ENCODE results near the gene ITSN1.
"Not testable (repeated sequence)": the region's sequence is repeated elsewhere in the genome, so short reads cannot be mapped to it uniquely, and the experiment has no call there.

Gene ITSN1

DNA sequence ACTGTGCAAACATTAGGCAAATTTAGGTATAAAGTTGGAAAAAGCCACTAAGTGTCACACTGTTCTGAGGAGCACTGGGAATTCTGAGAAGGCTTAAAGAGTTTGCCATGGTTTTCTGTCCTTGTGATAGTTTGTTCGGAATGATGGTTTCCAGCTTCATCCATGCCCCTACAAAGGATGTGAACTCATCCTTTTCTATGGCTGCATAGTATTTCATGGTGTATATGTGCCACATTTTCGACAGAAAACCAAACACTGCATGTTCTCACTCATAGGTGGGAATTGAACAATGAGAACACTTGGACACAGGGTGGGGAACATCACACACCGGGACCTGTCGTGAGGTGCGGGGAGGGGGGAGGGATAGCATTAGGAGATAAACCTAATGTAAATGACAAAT lies 34.4 kb downstream of the ITSN1 start:
- H3K27ac Mint-ChIP-seq; ATAC-seq (replicated peaks); H3K4me1 Mint-ChIP-seq (ENCODE audit: low read depth in 2 of 2); DNase-seq; H3K27me3 Mint-ChIP-seq; H3K36me3 Mint-ChIP-seq (ENCODE audit: insufficient read depth); H3K4me3 Mint-ChIP-seq; H3K9me3 Mint-ChIP-seq: not testable (repeated sequence)

DNA sequence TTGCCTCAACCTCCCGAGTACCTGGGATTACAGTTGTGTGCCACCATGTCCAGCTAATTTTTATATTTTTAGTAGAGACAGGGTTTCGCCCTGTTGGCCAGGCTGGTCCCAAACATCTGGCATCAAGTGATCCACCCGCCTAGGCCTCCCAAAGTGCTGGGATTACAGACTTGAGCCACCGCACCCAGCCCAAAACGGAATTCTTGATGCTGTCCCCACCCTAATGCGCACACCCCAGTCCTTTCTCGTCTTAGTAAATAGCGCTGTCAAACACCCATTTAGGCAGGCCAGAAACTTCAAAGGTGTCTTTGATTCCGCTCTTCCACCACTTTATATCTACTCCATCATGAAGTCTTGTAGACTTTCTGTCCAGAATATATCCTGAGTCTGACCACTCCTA lies 35.1 kb downstream of the ITSN1 start:
- DNase-seq (no peak), ATAC-seq (replicated peaks) (no peak)
- Mint-ChIP-seq H3K27me3 (peaks cover 0 to 9% of the 10 kb centered on the region in 2 donors), H3K36me3 (ENCODE audit: insufficient read depth) (no peaks in the 10 kb centered on the region), H3K9me3 (no peaks in the 10 kb centered on the region), H3K27ac (no peak overlapping the region), H3K4me1 (ENCODE audit: low read depth in 2 of 2) (no peaks in the 10 kb centered on the region), H3K4me3 (no peak overlapping the region)

DNA sequence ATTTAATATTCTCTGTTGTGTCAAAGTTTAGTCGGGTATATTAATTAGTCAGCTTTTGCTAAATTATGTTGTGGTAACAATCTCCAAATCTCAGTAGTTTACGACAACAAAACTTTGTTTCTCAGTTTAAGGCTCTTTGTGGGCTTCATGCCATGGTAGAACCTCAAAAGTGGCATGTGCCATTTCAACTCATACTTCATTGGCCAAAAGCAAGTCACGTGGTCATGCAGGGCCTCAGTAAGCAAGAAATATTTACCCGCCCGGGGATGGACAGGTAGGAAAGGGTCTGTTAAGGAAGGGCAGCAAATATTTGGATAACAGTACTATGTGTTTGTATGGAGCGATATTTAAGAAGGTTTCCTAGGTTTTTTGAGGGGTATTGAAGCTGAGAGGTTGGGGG lies 38.6 kb downstream of the ITSN1 start:
- Mint-ChIP-seq H3K27ac (no peak overlapping the region), H3K36me3 (ENCODE audit: insufficient read depth) (no peaks in the 10 kb centered on the region), H3K9me3 (no peaks in the 10 kb centered on the region), H3K4me3 (no peak overlapping the region), H3K4me1 (ENCODE audit: low read depth in 2 of 2) (no peaks in the 10 kb centered on the region), H3K27me3 (peaks cover 11 to 16% of the 10 kb centered on the region in 2 donors)
- DNase-seq = no peak
- ATAC-seq (replicated peaks) = no peak

DNA sequence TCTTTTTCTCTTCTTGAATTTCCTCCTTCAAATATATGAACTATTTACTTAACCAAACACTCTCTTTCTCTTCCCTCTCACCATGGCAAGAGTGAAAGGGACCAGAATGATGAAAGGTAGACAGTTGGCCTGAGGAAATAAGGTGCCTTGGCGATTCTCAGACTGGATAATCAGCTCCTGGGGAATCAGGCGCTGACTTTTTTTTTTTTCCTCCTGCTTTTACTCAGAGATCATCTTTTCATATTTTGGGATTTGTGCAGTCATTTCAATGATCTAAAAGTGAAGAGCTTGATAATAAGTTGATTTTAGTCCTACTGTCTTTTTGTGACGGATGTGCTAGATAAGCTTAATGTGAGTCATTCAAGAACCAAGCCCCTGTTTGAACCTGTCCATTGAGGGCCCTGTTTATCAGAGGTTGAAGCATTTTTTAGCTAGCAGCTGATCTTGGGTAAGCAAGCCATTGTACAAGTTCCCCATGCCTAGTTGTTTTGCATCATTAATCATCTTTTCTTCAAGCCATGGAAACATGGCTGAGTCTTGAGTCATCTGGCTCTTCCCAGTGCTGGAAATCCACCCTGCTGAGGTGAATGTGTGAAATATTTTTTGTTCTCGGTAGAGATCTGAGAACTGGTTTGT lies 40.8 kb downstream of the ITSN1 start:
- Mint-ChIP-seq H3K4me1 (ENCODE audit: low read depth in 2 of 2) (no peaks in the 10 kb centered on the region), H3K4me3 (no peak overlapping the region), H3K36me3 (ENCODE audit: insufficient read depth) (no peaks in the 10 kb centered on the region), H3K27me3 (peaks cover 10 to 12% of the 10 kb centered on the region in 2 donors), H3K27ac (no peak overlapping the region), H3K9me3 (no peaks in the 10 kb centered on the region)
- DNase-seq (no peak), ATAC-seq (replicated peaks) (no peak)

DNA sequence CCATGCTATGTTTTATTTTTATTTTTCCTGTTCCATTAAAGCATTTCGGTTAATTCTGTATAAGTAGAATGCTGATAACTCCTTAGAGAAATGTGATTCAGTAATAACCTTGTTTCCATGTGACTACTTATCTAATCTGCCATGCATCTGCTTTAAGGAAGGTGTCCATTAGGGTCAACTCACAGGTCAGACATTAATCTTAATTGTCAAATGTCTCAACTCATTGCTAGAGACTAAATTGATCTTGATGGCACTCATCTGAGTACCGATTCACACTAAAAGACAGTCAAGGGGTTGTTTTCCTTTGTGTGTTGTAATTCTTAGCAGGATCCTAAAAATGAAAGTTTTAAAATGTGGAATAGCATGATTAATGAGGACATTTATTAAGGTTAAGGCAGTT lies 41.8 kb downstream of the ITSN1 start:
- ATAC-seq (replicated peaks) = no peak
- H3K36me3 Mint-ChIP-seq (ENCODE audit: insufficient read depth) = no peaks in the 10 kb centered on the region

DNA sequence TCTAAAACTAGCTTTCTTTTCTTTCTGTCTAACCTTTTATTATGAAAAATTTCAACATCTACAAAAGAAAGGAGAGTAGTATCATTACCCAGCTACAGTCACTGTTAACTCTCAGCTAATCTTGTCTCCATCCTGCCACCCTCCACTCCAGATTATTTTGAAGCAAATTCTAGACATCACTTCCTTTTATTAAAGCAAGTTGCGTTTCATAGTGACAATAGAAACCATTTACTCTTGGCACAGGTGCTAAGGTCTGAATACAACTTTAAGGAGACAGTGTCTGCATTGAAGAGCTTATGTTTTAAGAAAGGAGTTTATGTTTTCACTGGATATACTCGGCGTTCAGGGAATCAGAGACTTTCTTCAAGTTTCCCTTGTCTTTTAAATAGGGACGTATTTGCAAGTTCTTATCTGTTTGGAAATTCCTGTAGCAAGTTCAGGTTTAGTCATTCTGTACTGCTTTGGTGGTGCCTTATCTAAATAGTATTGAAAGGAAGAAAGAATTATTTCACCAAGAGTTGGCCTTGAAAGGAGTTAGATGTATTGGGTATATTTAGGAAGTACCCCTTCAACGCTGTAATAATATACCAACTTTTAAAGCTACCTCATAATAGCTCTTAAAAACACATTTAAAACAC lies 42.7 kb downstream of the ITSN1 start:
- DNase-seq = no peak
- H3K36me3 Mint-ChIP-seq (ENCODE audit: insufficient read depth) = no peaks in the 10 kb centered on the region
- H3K27ac Mint-ChIP-seq = no peak overlapping the region
- no peaks in the 10 kb centered on the region for H3K4me1 Mint-ChIP-seq (ENCODE audit: low read depth in 2 of 2)
- no peak for ATAC-seq (replicated peaks)
- peaks cover 8 to 20% of the 10 kb centered on the region in 2 donors for H3K27me3 Mint-ChIP-seq
- no peaks in the 10 kb centered on the region for H3K9me3 Mint-ChIP-seq
- no peak overlapping the region for H3K4me3 Mint-ChIP-seq

More for the DNA sequence above, 41.8 kb downstream of the ITSN1 start:
- Mint-ChIP-seq H3K27me3 (peaks cover 8 to 20% of the 10 kb centered on the region in 2 donors), H3K27ac (no peak overlapping the region), H3K4me1 (ENCODE audit: low read depth in 2 of 2) (no peaks in the 10 kb centered on the region), H3K9me3 (no peaks in the 10 kb centered on the region), H3K4me3 (no peak overlapping the region)
- no peak for DNase-seq

DNA sequence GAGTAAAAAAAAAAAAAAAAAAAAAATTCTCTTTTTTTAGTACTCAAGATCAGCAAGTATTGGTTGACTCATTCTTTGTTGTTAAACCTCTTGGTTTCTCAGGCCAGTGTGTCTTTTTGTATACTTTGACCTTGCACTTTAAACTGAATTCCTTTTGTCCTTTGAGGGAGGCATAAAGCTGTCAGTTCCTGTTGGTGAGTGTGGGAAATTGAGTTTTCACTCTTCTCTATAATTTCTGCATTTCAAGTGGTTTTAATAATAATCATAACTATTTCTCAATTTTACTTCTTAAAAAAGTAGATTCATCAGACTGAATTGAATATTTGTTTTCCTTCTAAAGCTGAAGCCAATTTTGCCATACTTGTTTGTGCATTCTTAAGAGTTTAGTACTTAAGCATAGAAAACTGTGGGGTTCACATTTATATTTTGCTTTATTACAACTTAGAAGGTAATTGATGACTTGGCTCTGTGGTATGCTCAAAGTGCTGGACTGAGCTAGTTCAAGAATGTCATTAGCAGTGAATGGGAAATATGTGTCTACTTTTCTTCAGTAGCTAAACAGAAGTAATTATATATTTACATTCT lies 43.4 kb downstream of the ITSN1 start:
- Mint-ChIP-seq H3K36me3 (ENCODE audit: insufficient read depth) (no peaks in the 10 kb centered on the region), H3K4me3 (no peak overlapping the region), H3K9me3 (no peaks in the 10 kb centered on the region), H3K27ac (no peak overlapping the region), H3K27me3 (peaks cover 8 to 20% of the 10 kb centered on the region in 2 donors), H3K4me1 (ENCODE audit: low read depth in 2 of 2) (no peaks in the 10 kb centered on the region)
- no peak for ATAC-seq (replicated peaks)
- no peak for DNase-seq

DNA sequence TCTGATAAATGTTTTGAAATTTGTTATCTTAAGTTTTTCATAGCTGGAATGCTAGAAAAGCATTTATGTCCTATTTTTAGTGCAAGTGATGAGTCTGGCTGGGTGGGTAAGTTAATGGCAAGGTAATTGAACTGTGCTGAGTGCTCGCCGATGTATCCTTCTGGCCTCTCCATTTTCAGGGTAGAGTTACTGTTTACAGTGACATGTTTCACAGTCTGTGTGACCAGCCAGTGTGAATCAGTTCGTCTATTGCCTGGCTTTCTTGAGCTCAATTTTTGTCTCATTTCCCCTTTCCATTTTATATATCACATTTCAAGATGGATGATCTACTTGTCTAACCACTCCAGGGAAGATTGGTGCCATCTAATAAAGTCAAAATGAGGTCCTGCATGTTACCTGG lies 44.1 kb downstream of the ITSN1 start:
- Mint-ChIP-seq H3K27ac (no peak overlapping the region), H3K4me3 (no peak overlapping the region), H3K9me3 (no peaks in the 10 kb centered on the region), H3K27me3 (peaks cover 8 to 20% of the 10 kb centered on the region in 2 donors), H3K36me3 (ENCODE audit: insufficient read depth) (no peaks in the 10 kb centered on the region), H3K4me1 (ENCODE audit: low read depth in 2 of 2) (no peaks in the 10 kb centered on the region)
- DNase-seq (no peak), ATAC-seq (replicated peaks) (no peak)

DNA sequence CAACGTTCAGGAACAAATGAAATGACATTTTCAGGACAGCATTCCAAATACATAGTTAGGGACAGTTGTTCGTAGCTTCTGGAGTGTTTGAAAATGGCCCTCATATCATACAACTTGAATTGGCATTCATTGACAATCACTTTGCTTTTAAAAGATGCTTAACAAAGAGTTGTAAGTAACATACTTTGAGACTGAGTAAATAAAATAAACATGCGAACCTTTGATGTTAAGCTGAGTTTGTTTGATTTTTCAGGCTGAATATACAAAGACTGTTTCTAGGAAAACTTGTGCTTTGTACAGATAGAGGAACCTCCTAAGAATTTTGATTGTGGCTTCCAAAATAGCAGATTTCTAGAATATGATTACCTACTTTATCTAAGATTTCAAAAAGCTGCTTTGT lies 45.3 kb downstream of the ITSN1 start:
- no peak for ATAC-seq (replicated peaks)
- DNase-seq = no peak
- Mint-ChIP-seq H3K27ac (no peak overlapping the region), H3K4me3 (no peak overlapping the region), H3K36me3 (ENCODE audit: insufficient read depth) (no peaks in the 10 kb centered on the region), H3K27me3 (peaks cover 5 to 20% of the 10 kb centered on the region in 2 donors), H3K4me1 (ENCODE audit: low read depth in 2 of 2) (no peaks in the 10 kb centered on the region), H3K9me3 (no peaks in the 10 kb centered on the region)

DNA sequence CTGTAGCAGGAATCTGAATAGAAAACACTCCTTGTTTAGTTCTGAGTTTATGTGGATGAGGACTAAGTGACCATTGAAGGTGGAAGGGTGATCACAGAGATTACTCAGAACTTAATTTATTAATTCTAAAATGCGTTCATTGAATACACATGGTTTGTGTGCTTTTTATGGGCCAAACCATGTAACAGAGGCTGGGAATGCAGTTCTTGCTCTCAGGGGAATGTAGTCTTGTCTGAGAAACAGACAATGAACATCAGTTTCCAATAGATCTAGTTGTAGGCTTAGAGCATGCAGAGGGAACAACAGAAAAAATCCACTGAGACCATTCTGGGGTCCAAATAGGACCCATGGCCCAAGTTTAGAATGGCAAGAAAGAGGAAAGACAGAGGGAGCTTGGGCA lies 46.1 kb downstream of the ITSN1 start:
- H3K9me3 Mint-ChIP-seq = no peaks in the 10 kb centered on the region
- H3K4me1 Mint-ChIP-seq (ENCODE audit: low read depth in 2 of 2) = no peaks in the 10 kb centered on the region
- DNase-seq (no peak), ATAC-seq (replicated peaks) (no peak)
- no peaks in the 10 kb centered on the region for H3K36me3 Mint-ChIP-seq (ENCODE audit: insufficient read depth)
- no peak overlapping the region for H3K4me3 Mint-ChIP-seq
- H3K27me3 Mint-ChIP-seq = peaks cover 0 to 19% of the 10 kb centered on the region in 2 donors
- H3K27ac Mint-ChIP-seq = no peak overlapping the region

DNA sequence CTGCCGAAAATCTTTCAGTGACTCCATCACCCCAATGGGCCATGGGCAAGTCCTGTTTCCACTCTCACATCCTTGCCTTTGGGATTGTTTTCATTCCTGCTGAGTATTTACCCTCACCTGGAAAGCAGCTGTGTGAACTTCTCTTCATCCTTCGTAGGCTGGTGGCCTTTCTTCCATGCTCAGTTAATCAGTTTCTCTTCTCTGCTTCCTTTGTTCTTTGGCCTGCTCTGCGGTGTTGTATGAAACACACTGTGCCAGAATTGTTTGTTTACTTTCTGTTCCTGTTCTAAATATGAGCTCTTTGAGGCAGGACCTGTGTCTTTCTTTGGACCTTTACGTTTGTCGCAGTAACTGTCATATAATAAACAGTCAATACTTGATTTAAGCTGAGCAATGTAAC lies 48.6 kb downstream of the ITSN1 start:
- Mint-ChIP-seq H3K27me3 (peaks cover 0 to 9% of the 10 kb centered on the region in 2 donors), H3K27ac (no peak overlapping the region), H3K4me3 (no peak overlapping the region), H3K36me3 (ENCODE audit: insufficient read depth) (no peaks in the 10 kb centered on the region), H3K9me3 (no peaks in the 10 kb centered on the region), H3K4me1 (ENCODE audit: low read depth in 2 of 2) (no peaks in the 10 kb centered on the region)
- DNase-seq = no peak
- ATAC-seq (replicated peaks) = no peak

DNA sequence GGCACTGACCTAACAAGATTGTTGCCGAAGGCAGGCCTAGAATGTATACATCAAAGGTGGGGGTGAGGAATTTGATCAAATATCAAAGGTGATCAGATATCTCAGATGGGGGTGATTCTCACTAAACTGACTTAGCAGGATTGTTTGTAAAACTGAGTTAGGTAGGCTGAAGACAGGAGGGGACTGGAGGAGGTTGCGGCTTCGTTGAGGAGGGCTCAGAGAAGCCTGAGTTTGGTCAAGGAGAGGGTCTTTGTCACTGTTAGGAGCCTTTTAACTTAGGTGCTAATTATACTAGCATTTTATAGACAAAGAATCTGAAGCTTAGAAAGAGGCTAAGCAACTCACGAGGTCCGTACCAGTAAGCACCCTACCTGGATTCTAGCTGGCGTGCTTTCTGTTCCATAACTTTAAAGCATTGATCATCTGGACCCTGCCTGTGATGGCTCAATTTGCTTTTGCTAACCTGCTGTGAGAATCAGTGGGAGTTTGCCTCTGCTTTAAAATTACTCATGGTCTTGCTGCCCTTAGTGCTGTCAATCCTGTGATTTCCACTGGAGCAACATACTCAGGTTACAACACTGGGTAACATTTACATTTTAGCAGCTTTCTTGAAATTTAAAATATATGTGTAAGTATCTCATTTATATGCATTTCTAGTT lies 49.8 kb downstream of the ITSN1 start:
- Mint-ChIP-seq H3K36me3 (ENCODE audit: insufficient read depth) (no peaks in the 10 kb centered on the region), H3K4me3 (no peak overlapping the region), H3K4me1 (ENCODE audit: low read depth in 2 of 2) (no peaks in the 10 kb centered on the region), H3K27me3 (peaks cover 0 to 9% of the 10 kb centered on the region in 2 donors), H3K9me3 (no peaks in the 10 kb centered on the region), H3K27ac (no peak overlapping the region)
- DNase-seq (no peak), ATAC-seq (replicated peaks) (no peak)

DNA sequence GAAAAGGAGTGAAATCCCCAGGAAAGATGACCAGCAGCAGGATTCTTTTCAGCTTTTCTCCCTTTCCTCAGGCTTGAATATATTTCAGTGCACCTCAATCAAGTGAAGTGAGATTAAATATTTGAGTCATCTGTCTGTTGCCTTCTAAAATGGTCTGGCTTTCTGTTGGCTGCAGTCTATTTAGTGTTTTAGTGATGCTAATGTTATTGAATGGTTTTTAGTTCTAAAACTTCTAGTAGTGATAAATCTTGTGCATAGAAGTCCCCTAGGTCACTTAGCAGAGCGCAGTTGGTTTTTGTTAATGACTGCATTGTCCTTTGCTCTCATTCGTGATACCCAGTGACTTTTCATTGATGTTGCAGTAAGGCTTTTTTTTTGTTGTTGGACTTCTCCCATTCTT lies 53.5 kb downstream of the ITSN1 start:
- Mint-ChIP-seq H3K4me1 (ENCODE audit: low read depth in 2 of 2) (no peaks in the 10 kb centered on the region), H3K4me3 (no peak overlapping the region), H3K9me3 (no peaks in the 10 kb centered on the region), H3K27me3 (no peaks in the 10 kb centered on the region), H3K27ac (no peak overlapping the region), H3K36me3 (ENCODE audit: insufficient read depth) (no peaks in the 10 kb centered on the region)
- DNase-seq (no peak), ATAC-seq (replicated peaks) (no peak)

DNA sequence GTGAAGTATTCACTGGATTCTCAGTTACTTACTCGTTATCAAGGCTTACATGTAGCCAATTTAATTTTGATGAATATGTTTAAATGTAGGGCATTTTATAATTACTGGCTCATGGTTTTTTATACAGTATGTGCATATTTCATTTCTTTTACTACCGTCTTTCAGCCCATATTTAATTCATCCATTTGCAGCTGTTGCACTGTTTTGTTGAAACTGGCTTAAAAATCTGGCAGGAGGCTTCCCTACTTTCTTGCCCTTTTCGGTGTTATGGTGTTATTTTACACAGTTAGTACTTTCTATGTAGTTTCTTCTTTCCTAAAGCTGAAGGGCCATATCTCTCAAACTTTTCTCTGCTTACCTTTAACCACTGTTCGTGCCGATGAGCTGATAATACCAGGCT lies 54.2 kb downstream of the ITSN1 start:
- no peak overlapping the region for H3K27ac Mint-ChIP-seq
- H3K36me3 Mint-ChIP-seq (ENCODE audit: insufficient read depth) = no peaks in the 10 kb centered on the region
- no peak overlapping the region for H3K4me3 Mint-ChIP-seq
- no peaks in the 10 kb centered on the region for H3K27me3 Mint-ChIP-seq
- DNase-seq (no peak), ATAC-seq (replicated peaks) (no peak)
- no peaks in the 10 kb centered on the region for H3K4me1 Mint-ChIP-seq (ENCODE audit: low read depth in 2 of 2)
- no peaks in the 10 kb centered on the region for H3K9me3 Mint-ChIP-seq

All from effector memory CD8-positive, alpha-beta T cell (primary cell).